CD4-positive, CD25-positive, alpha-beta regulatory T cell (primary cell): ENCODE results near the gene NTNG2. TPM values are rescaled to one million over a fixed set of nuclear protein-coding genes. Genes with fewer than 3 reads are reported as not detected.
"Not testable (repeated sequence)": the region's sequence is repeated elsewhere in the genome, so short reads cannot be mapped to it uniquely, and the experiment has no call there.

Source experiments
- ATAC-seq, 2 donors: fragments of 150-1000 bp; cut with Tn5 transposase; one replicate each; pipeline ENCODE4 v1.10.0; 2021; ENCODE audit warnings: low read depth in 2 of 2, moderate number of reproducible peaks in 2 of 2, moderate library complexity in 1 of 2
- DNase-seq, 3 donors: peaks; one replicate each; pipeline versions ENCODE4 v3.0.0 to v3.0.0-alpha.2; 2012 to 2022; ENCODE audit warnings: mixed read lengths in 1 of 3
- H3K27ac ChIP-seq: one replicate; pipeline ENCODE4 v1.7.0; 2013; ENCODE audit warnings: mild to moderate bottlenecking, low read length; ENCODE audit not compliant: insufficient read depth, poor library complexity, severe bottlenecking
- H3K27me3 ChIP-seq: one replicate; pipeline ENCODE4 v1.7.0; 2013; ENCODE audit warnings: low read length; ENCODE audit not compliant: control insufficient read depth, insufficient read depth
- H3K36me3 ChIP-seq: one replicate; pipeline ENCODE4 v1.7.0; 2013; ENCODE audit warnings: mild to moderate bottlenecking, low read length, moderate library complexity; ENCODE audit not compliant: control insufficient read depth, insufficient read depth
- H3K4me1 ChIP-seq: 2 replicates; pipeline ENCODE4 v1.7.0; 2013; ENCODE audit warnings: mild to moderate bottlenecking, low read length; ENCODE audit not compliant: insufficient read depth, control insufficient read depth, poor library complexity, severe bottlenecking
- H3K4me3 ChIP-seq: one replicate; pipeline ENCODE4 v1.7.0; 2013; ENCODE audit warnings: low read depth, mild to moderate bottlenecking, low read length, moderate library complexity
- H3K9me3 ChIP-seq, 2 experiments: 1 replicate in 1 of 2; 2 replicates in 1 of 2; pipeline ENCODE4 v1.7.0; 2013; ENCODE audit warnings: low read length in 2 of 2, mild to moderate bottlenecking in 1 of 2, moderate library complexity in 1 of 2; ENCODE audit not compliant: control insufficient read depth in 2 of 2
- H3K27ac Mint-ChIP-seq, 3 donors: one replicate each; pipeline ENCODE4 v1.8.0; 2020 to 2022; ENCODE audit warnings: mild to moderate bottlenecking in 3 of 3, mixed read lengths in 3 of 3, moderate library complexity in 2 of 3
- H3K27me3 Mint-ChIP-seq: one replicate; pipeline ENCODE4 v1.8.0; 2022; ENCODE audit warnings: mild to moderate bottlenecking, mixed read lengths
- H3K36me3 Mint-ChIP-seq: one replicate; pipeline ENCODE4 v1.8.0; 2020; ENCODE audit warnings: mixed read lengths
- H3K4me1 Mint-ChIP-seq, 4 donors: one replicate each; pipeline ENCODE4 v1.8.0; 2020 to 2022; ENCODE audit warnings: mixed read lengths in 4 of 4, mild to moderate bottlenecking in 1 of 4
- H3K4me3 Mint-ChIP-seq, 4 donors: one replicate each; pipeline ENCODE4 v1.8.0; 2020 to 2022; ENCODE audit warnings: mild to moderate bottlenecking in 4 of 4, mixed read lengths in 4 of 4, moderate library complexity in 3 of 4
- H3K9me3 Mint-ChIP-seq, 7 donors: one replicate each; pipeline ENCODE4 v1.8.0; 2020 to 2022; ENCODE audit warnings: mixed read lengths in 7 of 7, mild to moderate bottlenecking in 3 of 7, moderate library complexity in 2 of 7
- polyA plus RNA-seq, 4 donors: library from polyadenylated mRNA; unstranded; fragments of 300-500 nt; fragmentation: Illumina TruSeq; gene quantifications; one replicate each; pipeline ENCODE4 v1.2.3, GENCODE V29; 2021
- total RNA-seq: library from RNA; stranded (reverse); gene quantifications from one replicate; pipeline ENCODE4 v1.2.3, GENCODE V29; 2022

Gene NTNG2
- total and polyA plus RNA-seq, 5 donors from 2014 or later: 0.50 to 14.7 (median 1.2) TPM

DNA sequence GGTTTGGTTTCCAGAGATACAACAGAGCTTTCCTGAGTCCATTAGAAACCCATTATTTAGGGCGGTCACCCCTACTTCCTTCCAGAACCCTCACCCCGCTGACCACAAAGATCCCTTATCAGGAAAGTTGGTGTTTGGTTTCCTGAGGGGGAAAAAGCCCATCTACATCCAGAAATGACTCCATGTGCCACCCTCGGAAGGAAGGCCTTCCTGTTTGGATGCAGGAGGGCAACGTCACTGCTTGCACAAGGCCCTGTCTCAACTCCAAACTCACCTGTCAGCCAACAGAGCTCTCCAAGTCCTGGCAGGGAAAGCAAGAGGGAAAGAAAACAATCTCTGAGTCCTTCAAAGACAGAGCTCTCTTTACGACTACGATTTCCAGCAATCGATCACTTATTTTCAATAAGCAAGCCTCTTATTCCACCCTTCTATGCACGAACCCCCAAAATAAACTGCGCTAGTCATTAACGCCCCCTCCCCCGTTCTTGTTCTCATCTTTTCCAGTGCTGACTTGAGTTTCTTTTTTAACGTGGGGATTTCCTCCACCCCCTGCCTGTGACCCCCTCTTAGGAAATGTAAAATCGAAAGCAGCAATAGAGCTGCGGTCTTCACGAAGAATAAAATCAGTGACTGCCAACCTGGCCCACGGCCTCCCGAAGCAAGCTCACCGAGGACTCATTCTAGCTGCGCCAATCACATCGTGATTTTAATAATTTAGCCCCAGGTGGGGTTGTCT is 35.7 kb upstream of the NTNG2 start:
- H3K36me3 ChIP-seq: no peaks in the 10 kb centered on the region
- ATAC-seq (no peak), DNase-seq (peak in 1 of 3 donors; percentile 31)
- H3K27me3 Mint-ChIP-seq: peaks cover 51% of the 10 kb centered on the region
- no peak overlapping the region for H3K27ac Mint-ChIP-seq
- no peaks in the 10 kb centered on the region for H3K9me3 ChIP-seq
- H3K36me3 Mint-ChIP-seq: no peaks in the 10 kb centered on the region
- peak overlapping the region; percentile 59 for H3K4me3 ChIP-seq
- peaks cover 4% of the 10 kb centered on the region for H3K4me1 ChIP-seq
- no peak overlapping the region for H3K27ac ChIP-seq
- peaks cover 13% of the 10 kb centered on the region for H3K27me3 ChIP-seq
- peaks cover 0 to 1% (median 0%) of the 10 kb centered on the region in 7 donors for H3K9me3 Mint-ChIP-seq
- peak overlapping the region in 3 of 4 donors; percentile 77 to 82 (median 81) for H3K4me3 Mint-ChIP-seq
- H3K4me1 Mint-ChIP-seq: peaks cover 6 to 15% (median 9%) of the 10 kb centered on the region in 4 donors

DNA sequence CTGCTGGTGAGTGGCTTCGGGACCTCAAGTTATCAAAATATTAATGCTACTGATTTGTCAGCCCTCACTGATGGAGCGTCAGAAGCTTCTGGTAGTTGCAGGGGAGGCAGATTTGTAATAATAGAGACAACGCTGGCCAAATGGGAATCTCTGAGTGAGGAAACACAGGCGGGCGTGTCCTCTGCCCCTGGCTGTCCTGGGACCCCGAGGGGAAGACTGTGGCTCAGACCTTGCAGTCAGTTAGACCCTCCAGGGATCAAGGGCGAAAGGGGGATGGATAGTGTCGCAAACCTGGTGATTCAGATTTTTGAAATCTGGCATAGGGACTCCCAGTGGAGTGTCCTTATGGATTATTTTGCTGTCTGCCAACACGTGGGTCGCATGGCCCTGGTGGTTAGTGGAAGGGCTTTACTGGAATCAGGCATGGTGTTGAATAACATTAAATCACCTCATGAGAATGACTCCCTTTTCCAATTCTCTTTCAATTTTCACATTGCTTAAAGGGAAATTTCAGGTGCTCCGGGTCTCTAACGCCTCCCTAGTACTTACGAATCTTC is 35.1 kb upstream of the NTNG2 start:
- H3K27me3 Mint-ChIP-seq: peaks cover 57% of the 10 kb centered on the region
- H3K9me3 ChIP-seq: no peaks in the 10 kb centered on the region
- DNase-seq: no peak
- H3K27me3 ChIP-seq: peaks cover 11% of the 10 kb centered on the region
- H3K9me3 Mint-ChIP-seq: peaks cover 0 to 1% (median 0%) of the 10 kb centered on the region in 7 donors
- ATAC-seq: no peak
- H3K36me3 Mint-ChIP-seq: no peaks in the 10 kb centered on the region
- H3K4me3 Mint-ChIP-seq: peak overlapping the region in 3 of 4 donors; percentile 77 to 82 (median 81)
- no peak overlapping the region for H3K27ac Mint-ChIP-seq
- peaks cover 6 to 15% (median 9%) of the 10 kb centered on the region in 4 donors for H3K4me1 Mint-ChIP-seq
- no peak overlapping the region for H3K27ac ChIP-seq
- H3K4me3 ChIP-seq: peak overlapping the region; percentile 59
- no peaks in the 10 kb centered on the region for H3K36me3 ChIP-seq
- peaks cover 4% of the 10 kb centered on the region for H3K4me1 ChIP-seq

DNA sequence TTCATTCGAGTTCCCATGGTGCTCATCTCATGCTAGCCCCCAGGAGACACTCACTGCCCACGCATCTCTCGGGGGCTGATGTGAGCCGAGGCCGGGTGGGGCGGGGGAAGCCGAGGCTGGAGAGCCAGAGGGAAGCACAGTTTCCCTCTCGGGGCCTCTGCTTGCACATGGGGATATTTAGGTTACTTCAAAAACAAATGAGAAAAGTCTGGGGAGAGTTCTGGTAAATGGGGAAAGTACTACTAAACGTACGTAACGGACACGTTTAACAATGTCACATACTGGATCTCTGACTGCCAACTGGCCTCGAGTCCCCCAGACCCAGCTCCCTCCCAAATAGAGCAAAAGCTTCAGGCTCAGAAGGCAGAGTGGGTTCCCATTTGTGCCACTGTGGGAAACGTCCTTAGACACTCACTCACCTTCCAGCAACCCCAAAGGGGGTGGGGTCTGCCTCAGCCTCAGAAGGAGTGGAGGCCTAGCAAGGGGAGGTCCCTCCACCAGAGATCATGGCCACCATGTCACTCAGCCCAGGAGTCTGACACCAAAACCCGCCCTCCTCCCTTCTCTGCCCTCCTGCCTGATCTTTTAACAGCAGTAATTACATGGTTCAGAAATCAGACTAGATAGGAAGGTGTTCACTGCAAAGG is 33.8 kb upstream of the NTNG2 start:
- Mint-ChIP-seq H3K4me1 (peaks cover 6 to 15% (median 9%) of the 10 kb centered on the region in 4 donors), H3K27me3 (peaks cover 59% of the 10 kb centered on the region), H3K36me3 (peaks cover 4% of the 10 kb centered on the region), H3K27ac (no peak overlapping the region), H3K9me3 (peaks cover 0 to 3% (median 0%) of the 10 kb centered on the region in 7 donors), H3K4me3 (no peak overlapping the region)
- Histone ChIP-seq H3K27me3 (peaks cover 11% of the 10 kb centered on the region), H3K27ac (no peak overlapping the region), H3K4me3 (no peak overlapping the region), H3K4me1 (peaks cover 4% of the 10 kb centered on the region), H3K9me3 (no peaks in the 10 kb centered on the region), H3K36me3 (no peaks in the 10 kb centered on the region)
- no peak for DNase-seq
- ATAC-seq: no peak

DNA sequence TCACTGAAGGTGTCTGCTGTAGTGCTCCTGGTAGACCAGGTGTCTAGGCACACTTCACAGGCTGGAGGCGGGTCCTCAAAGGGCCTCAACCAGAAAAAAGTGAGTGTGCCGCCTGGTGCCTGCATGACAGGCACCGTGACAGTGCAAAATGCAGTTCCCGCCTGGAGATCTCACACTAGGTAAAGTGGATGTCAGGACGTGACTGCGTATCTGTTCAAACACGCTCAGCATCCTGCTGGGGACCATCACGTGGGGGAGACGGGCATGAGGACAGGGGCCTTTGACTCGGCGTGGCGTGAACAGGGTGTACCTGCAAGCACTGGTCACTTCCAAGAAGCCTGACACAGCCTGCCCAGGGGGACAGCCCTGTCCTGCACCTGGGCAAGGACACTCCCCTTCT is 32.3 kb upstream of the NTNG2 start:
- Mint-ChIP-seq H3K4me1 (peaks cover 6 to 15% (median 9%) of the 10 kb centered on the region in 4 donors), H3K36me3 (peaks cover 4% of the 10 kb centered on the region), H3K27me3 (peaks cover 52% of the 10 kb centered on the region), H3K9me3 (peaks cover 0 to 3% (median 0%) of the 10 kb centered on the region in 7 donors), H3K27ac (no peak overlapping the region), H3K4me3 (no peak overlapping the region)
- Histone ChIP-seq H3K27me3 (peaks cover 10% of the 10 kb centered on the region), H3K4me1 (peaks cover 4% of the 10 kb centered on the region), H3K27ac (no peak overlapping the region), H3K9me3 (no peaks in the 10 kb centered on the region), H3K36me3 (no peaks in the 10 kb centered on the region), H3K4me3 (no peak overlapping the region)
- no peak for DNase-seq
- ATAC-seq: no peak

DNA sequence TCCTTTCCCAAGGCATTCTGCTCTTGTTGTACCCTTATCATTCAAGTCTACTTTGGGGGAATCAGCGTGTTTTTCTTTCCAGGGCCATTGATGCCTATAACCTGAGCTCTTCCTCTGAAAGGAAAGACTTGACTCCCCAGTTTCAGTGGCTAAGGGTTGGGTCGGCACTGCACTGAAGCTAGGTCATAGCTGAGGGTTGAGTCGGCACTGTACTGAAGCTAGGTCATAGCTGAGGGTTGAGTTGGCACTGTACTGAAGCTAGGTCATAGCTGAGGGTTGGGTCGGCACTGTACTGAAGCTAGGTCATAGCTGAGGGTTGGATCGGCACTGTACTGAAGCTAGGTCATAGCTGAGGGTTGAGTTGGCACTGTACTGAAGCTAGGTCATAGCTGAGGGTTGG is 27.8 kb upstream of the NTNG2 start:
- not testable (repeated sequence) for H3K4me3 Mint-ChIP-seq, H3K4me1 ChIP-seq, H3K4me1 Mint-ChIP-seq, H3K36me3 ChIP-seq, DNase-seq, H3K9me3 Mint-ChIP-seq, H3K4me3 ChIP-seq, H3K36me3 Mint-ChIP-seq, H3K9me3 ChIP-seq, H3K27ac Mint-ChIP-seq, H3K27ac ChIP-seq, H3K27me3 ChIP-seq, ATAC-seq
- H3K27me3 Mint-ChIP-seq: peaks cover 27% of the 10 kb centered on the region

DNA sequence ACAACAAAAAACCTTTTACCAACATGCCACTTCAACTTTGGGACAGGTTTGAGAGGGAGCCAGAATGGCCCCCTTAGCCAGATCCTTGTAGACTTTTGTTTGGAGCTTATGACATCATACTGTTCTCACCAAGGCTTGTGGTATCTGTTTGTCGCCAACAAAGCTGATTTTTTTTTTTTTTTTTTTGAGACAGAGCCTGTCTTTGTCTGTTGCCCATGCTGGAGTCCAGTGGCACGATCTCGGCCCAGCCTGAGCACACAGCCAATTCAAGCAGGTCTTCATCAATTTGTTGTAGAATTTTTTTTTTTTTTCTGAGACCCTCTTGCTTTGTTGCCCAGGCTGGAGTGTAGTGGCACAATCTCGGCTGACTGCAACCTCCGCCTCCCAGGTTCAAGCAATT is 26.4 kb upstream of the NTNG2 start:
- Mint-ChIP-seq H3K9me3 (peaks cover 0 to 1% (median 0%) of the 10 kb centered on the region in 7 donors), H3K4me1 (no peaks in the 10 kb centered on the region), H3K27me3 (peaks cover 27% of the 10 kb centered on the region), H3K27ac (no peak overlapping the region), H3K4me3 (no peak overlapping the region), H3K36me3 (peaks cover 4% of the 10 kb centered on the region)
- Histone ChIP-seq H3K4me3 (no peak overlapping the region), H3K9me3 (no peaks in the 10 kb centered on the region), H3K27ac (no peak overlapping the region), H3K4me1 (no peaks in the 10 kb centered on the region), H3K36me3 (no peaks in the 10 kb centered on the region), H3K27me3 (peaks cover 7% of the 10 kb centered on the region)
- DNase-seq: no peak
- ATAC-seq: no peak

DNA sequence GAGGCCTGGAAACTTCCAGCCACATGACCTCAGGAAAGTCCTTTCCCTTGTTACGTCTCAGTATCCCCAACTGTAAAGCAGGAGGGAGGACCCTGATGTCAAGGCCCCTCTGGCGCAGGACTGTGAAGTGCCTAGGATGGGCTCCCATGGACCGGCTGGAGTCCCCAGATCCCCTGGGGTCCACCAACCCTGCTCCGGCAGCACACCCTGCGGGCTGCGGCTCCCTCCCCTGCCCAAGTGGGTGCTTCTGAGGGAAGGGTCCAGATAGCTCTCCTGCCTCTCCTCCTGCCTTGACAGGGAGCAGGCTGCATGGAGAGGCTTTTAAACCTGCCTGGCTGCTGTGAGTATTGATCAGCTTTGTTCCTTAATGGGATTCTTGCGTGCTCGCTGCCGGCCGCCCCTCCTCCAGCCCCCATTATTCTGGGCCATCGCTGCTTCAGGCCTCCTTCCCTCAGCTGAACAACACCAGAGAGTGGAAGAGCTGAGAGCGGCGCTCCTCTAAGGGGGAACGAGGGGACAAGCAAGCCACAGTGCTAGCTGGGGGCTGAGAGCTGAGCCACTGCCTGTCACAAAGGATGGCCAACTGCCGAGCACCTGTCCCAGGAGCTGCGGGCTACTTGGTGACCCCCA is 25.6 kb upstream of the NTNG2 start:
- H3K4me1 ChIP-seq: peaks cover 2% of the 10 kb centered on the region
- DNase-seq (no peak), ATAC-seq (no peak)
- Mint-ChIP-seq H3K4me1 (peaks cover 0 to 2% (median 2%) of the 10 kb centered on the region in 4 donors), H3K4me3 (no peak overlapping the region), H3K27me3 (peaks cover 23% of the 10 kb centered on the region), H3K27ac (no peak overlapping the region), H3K36me3 (peaks cover 4% of the 10 kb centered on the region), H3K9me3 (peaks cover 0 to 1% (median 0%) of the 10 kb centered on the region in 7 donors)
- no peak overlapping the region for H3K4me3 ChIP-seq
- no peaks in the 10 kb centered on the region for H3K36me3 ChIP-seq
- peaks cover 7% of the 10 kb centered on the region for H3K27me3 ChIP-seq
- no peak overlapping the region for H3K27ac ChIP-seq
- no peaks in the 10 kb centered on the region for H3K9me3 ChIP-seq
